Skeletal muscle cell (primary cell): Measurements from ENCODE around the gene FAN1.

ENCODE experiments used
- DNase-seq: peaks from one replicate; pipeline ENCODE4 v3.0.0-alpha.2; 2010; ENCODE audit warnings: low read depth
- H3K4me3 ChIP-seq: 2 replicates; pipeline ENCODE4 v1.5.1; 2011; ENCODE audit warnings: low read depth, mild to moderate bottlenecking, control low read depth, low read length, moderate library complexity

The FAN1 gene

GRCh38 chr15:30992249-30992864 is 88.6 kb downstream of the FAN1 start:
- peak overlapping the region; percentile 93 for H3K4me3 ChIP-seq
- no peak for DNase-seq
